Astrocyte of the spinal cord (primary cell): Measurements from ENCODE around the gene KIF4A.
A peak's percentile ranks its signal among the peaks of the same experiment; 100 is the strongest.

Source experiments
- DNase-seq: peaks from one replicate; pipeline ENCODE4 v3.0.0; 2011; ENCODE audit warnings: low read depth, low spot score
- H3K4me3 ChIP-seq: 2 replicates; pipeline ENCODE4 v1.5.1; 2011; ENCODE audit warnings: low read depth, mild to moderate bottlenecking, low read length, moderate library complexity
- in situ Hi-C: cut with HindIII; loops from 2 replicates; pipeline ENCODE4 v1.10.0; 2017; ENCODE audit warnings: low sequenced_read_pairs
- TF ChIP-seq, protein P1 (sequence below): IDR thresholded peaks from 2 replicates; pipeline ENCODE4 v1.5.1; 2012; ENCODE audit warnings: low read depth, mild to moderate bottlenecking, low read length, inconsistent platforms

KIF4A gene

DNA sequence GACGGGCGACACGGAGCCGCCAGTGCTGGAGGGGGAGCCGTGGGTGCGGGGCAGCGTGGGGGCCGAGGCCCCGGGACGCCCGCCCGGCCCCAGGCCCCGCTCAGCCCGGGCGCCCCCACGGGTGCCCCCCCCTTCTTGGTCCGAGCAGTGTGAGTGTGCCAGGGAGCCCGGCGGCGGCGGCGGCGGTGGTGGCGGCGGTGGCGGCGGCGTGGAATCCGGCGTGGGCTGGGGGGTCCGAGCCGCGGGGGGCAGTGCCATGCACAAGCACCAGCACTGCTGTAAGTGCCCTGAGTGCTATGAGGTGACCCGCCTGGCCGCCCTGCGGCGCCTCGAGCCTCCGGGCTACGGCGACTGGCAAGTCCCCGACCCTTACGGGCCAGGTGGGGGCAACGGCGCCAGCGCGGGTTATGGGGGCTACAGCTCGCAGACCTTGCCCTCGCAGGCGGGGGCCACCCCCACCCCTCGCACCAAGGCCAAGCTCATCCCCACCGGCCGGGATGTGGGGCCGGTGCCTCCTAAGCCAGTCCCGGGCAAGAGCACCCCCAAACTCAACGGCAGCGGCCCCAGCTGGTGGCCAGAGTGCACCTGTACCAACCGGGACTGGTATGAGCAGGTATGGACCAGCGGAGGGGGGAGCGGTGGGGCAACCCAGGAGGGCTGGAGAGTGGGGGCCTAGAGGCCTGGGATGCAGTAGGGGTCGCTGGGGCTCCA, 155.2 kb downstream of the KIF4A start:
- H3K4me3 ChIP-seq, result no peak overlapping the region
- in situ Hi-C loops, result no loop called here
- DNase-seq, result no peak
- TF ChIP-seq, protein P1, sequence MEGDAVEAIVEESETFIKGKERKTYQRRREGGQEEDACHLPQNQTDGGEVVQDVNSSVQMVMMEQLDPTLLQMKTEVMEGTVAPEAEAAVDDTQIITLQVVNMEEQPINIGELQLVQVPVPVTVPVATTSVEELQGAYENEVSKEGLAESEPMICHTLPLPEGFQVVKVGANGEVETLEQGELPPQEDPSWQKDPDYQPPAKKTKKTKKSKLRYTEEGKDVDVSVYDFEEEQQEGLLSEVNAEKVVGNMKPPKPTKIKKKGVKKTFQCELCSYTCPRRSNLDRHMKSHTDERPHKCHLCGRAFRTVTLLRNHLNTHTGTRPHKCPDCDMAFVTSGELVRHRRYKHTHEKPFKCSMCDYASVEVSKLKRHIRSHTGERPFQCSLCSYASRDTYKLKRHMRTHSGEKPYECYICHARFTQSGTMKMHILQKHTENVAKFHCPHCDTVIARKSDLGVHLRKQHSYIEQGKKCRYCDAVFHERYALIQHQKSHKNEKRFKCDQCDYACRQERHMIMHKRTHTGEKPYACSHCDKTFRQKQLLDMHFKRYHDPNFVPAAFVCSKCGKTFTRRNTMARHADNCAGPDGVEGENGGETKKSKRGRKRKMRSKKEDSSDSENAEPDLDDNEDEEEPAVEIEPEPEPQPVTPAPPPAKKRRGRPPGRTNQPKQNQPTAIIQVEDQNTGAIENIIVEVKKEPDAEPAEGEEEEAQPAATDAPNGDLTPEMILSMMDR, result no peak

DNA sequence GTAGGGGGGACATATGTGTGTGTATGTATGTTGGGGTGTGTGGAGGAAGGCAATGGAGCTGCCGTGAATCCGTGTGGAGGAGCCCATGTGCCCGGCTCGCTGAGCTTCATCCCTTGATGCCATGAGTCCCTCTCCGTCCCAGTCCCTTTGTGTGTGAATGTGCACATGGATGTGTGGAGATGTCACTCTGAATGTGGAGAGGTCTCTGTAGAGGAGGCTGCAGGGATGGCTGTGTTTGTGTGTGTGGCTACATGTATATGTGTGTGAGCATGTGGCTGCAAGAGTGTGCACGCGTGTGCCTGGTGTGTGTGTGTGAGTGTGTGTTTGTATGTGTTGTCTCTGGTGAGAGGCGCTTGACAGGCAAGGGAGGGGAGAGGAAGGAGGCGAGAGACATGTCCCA, 156.0 kb downstream of the KIF4A start:
- no peak for DNase-seq
- no peak overlapping the region for H3K4me3 ChIP-seq
- in situ Hi-C loops, result no loop called here
- TF ChIP-seq, protein P1, result no peak

DNA sequence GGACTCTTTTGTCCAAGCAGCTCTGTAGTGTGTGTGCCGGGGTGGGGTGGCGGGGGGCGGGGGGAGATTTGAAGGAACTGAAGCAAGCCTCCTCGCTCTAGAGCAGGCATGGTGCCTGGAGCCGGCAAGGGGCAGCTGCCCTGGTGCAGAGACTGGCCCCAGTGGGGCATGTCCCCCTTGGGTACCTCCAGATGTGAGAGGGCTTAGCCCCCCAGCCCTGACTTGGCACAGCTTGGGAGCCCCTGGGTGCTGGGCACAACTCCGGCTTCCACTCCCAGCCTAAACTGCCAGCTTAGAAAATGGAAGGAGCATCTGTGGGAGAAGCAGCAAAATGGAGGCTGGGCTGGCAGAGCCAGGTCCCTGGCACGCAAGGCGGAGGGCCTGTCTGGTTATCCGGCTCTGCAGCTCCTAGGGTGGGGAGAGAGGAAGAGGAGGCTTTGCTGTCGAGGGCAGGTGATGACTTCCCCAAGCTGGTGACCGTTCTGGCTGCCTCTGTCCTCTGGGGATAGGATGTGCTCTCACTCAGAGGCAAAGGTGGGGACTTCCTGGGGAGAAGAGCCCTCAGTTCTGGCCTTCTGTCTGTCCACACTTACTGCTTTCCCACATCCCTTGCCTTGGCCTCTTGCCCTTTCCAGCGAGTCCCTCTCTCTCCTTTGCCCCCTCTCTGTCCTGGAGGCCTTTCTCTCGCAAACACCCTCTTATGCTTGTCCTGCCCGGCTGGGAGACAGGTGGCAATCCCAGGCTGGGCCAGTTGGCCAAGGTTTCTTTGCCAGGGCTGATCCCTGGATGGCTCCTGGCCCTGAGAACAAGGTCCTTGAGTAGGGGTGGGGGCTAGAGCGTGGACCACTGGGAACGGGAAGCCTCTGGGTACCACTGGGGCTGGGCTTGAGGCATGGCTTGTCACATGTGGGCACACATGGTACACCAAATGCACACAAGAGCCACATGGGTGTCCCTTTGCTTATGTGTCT, 156.8 kb downstream of the KIF4A start:
- in situ Hi-C loops, result no loop called here
- DNase-seq, result no peak
- TF ChIP-seq, protein P1, result no peak
- no peak overlapping the region for H3K4me3 ChIP-seq

DNA sequence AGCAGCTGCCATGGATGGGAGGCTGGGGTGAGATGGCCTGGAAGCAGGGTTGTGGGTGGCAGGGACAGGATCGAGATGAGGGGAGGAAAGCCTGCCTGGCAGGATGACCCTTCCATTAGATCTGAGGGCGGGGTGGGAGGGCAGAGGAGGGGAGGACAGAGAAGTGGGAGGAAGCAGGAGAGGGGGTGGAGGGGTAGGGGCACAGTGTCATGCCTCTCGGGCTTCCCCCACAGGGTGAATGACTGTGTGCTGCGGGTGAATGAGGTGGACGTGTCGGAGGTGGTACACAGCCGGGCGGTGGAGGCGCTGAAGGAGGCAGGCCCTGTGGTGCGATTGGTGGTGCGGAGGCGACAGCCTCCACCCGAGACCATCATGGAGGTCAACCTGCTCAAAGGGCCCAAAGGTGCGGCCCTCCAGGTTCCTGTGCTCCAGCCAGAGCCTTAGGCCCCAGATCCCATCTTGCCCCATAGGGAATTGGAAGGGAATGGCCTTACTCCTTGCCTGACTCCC, 159.6 kb downstream of the KIF4A start:
- no peak for DNase-seq
- H3K4me3 ChIP-seq, result no peak overlapping the region
- TF ChIP-seq, protein P1, result no peak
- in situ Hi-C loops, result no loop called here

DNA sequence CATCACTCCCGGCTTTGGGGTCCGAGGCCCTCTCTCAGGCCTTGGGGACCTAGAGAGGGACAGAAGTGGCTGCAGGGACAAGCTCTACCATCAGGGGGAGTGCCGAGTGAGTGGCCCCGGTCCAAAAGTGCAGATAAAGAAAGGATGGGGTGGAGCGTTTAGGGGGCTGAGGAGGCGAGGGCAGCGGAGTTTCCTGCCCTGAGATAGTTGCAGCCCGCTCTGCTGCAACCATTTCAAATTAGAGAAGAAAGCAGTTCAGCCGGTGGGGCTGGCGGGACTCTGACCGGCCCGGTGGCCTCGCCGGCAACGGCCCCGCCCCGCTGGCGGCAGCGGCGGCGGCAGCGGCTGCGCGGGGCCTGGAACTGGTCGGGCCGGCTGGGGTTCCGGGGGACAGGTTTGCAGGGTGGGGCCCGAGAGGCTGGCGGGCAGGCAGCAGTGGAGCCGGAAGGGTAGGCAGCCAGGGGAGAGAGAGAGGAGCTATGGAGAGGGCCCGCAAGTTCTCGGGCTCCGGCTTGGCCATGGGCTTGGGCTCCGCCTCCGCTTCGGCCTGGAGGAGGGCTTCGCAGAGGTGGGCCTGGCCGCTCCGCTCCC, 162.3 kb downstream of the KIF4A start:
- no peak for DNase-seq
- in situ Hi-C loops, result no loop called here
- H3K4me3 ChIP-seq, result peak overlapping the region; percentile 51
- TF ChIP-seq, protein P1, result peak; percentile 83

DNA sequence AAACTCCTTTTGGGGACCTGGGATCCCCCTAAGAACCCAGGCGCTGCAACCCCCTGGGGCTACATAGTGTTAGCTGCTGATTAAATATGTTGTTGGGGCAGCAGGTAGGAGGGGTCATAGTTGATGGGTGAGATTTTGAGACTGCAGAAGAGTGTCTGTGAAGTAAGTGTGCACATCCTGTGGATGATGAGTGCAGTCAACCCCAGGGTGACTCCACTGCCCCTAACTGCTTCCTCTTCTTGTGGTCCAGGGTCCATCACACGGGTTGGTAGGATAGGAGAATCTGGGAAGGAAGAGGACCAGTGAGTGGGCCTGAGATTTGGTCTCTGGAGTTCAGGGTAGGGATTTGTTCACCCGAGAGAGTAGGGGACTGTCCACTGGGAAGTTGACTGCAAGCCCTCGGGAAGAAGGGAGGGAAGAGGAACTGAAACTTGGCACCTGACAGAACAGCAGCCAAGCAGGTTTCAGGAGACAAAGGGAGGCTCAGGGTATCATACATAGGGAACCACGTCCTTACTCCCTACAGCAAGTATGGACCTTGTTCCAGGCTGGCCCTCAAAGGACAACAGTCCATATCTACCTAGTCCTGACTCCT, 163.2 kb downstream of the KIF4A start:
- in situ Hi-C loops, result no loop called here
- no peak for DNase-seq
- peak overlapping the region; percentile 51 for H3K4me3 ChIP-seq
- TF ChIP-seq, protein P1, result no peak
